K562 (cell line): ENCODE results near the gene PACC1. TPM values are rescaled to one million over a fixed set of nuclear protein-coding genes. Genes with fewer than 3 reads are reported as not detected.
A peak's percentile ranks its signal among the peaks of the same experiment; 100 is the strongest.

ENCODE experiments used
- ATAC-seq: fragments of 200-7000 bp; cut with Tn5 transposase; 3 replicates; pipeline ENCODE4 v1.9.1; 2020; ENCODE audit warnings: moderate library complexity
- BruUV-seq: library from RNA; stranded (reverse); fragments of 400-500 nt; replicated peaks from 2 replicates; lab custom pipeline; 2021; lab: Mats Ljungman, UMichigan
- CTCF ChIA-PET: fragments of 300-600 bp; formaldehyde crosslinking; extraction: SDS; loops from one replicate; lab custom pipeline; 2021; ENCODE audit warnings: low intra/inter-chr PET ratio; lab: Yijun Ruan, JAX
- POLR2A ChIA-PET: fragments of 300-600, 350-650 bp; sonication (Branson Sonifier 250); formaldehyde crosslinking; extraction: SDS; loops from one replicate; lab custom pipeline; 2021; ENCODE audit warnings: antibody characterized with exemption, inconsistent platforms; lab: Yijun Ruan, JAX
- DNase-seq, 4 experiments: peaks; one replicate each; pipeline versions ENCODE4 v3.0.0 to v3.0.0-alpha.2; 2011 to 2018; ENCODE audit warnings: low spot score in 3 of 4, mixed read lengths in 3 of 4; ENCODE audit errors: extremely low read depth in 1 of 4
- FAIRE-seq: peaks from 2 replicates; lab custom pipeline; 2011; peaks lifted over from hg19 to GRCh38; lab: Jason Lieb, UNC
- H2AFZ ChIP-seq: 2 replicates; pipeline ENCODE4 v1.6.0; 2011; ENCODE audit warnings: low read depth, low read length, control low read depth, inconsistent platforms
- H3K27ac ChIP-seq: fragments of 200-600 bp; 3 replicates; pipeline ENCODE4 v1.8.0; 2011; ENCODE audit warnings: low read depth, mild to moderate bottlenecking, control low read depth, inconsistent platforms, low read length, moderate library complexity, mixed read lengths; ENCODE audit errors: extremely low read depth
- H3K27me3 ChIP-seq, 2 experiments: fragments of 300-600 bp in 1 of 2; 2 replicates in 1 of 2; 3 replicates in 1 of 2; pipeline versions ENCODE4 v1.6.0 to v1.8.0; 2011; ENCODE audit warnings: inconsistent platforms in 2 of 2, low read length in 2 of 2, mild to moderate bottlenecking in 1 of 2, mixed read lengths in 1 of 2, moderate library complexity in 1 of 2; ENCODE audit not compliant: control insufficient read depth in 2 of 2, insufficient read depth in 2 of 2
- H3K36me3 ChIP-seq: fragments of 300-600 bp; 3 replicates; pipeline ENCODE4 v1.8.0; 2011; ENCODE audit warnings: mild to moderate bottlenecking, low read length, inconsistent platforms; ENCODE audit not compliant: control insufficient read depth, insufficient read depth
- H3K4me1 ChIP-seq, 2 experiments: fragments of 200-600 bp in 1 of 2; replicated peaks in 1 of 2; 2 replicates in 1 of 2; 3 replicates in 1 of 2; pipeline versions ENCODE4 v1.5.1 to v1.8.0; 2011; ENCODE audit warnings: inconsistent platforms in 2 of 2, low read length in 2 of 2, mild to moderate bottlenecking in 1 of 2, mixed read lengths in 1 of 2, moderate library complexity in 1 of 2; ENCODE audit not compliant: control insufficient read depth in 2 of 2, insufficient read depth in 2 of 2
- H3K4me2 ChIP-seq: 2 replicates; pipeline ENCODE4 v1.6.1; 2011; ENCODE audit warnings: low read length, control low read depth, inconsistent platforms, mixed read lengths; ENCODE audit not compliant: insufficient read depth
- H3K4me3 ChIP-seq: fragments of 200-600 bp; sonication (generic), shearing (Covaris generic); 2 replicates; pipeline ENCODE4 v1.5.1; 2016; ENCODE audit warnings: control low read depth, inconsistent platforms
- H3K79me2 ChIP-seq: fragments of 200-600 bp; 3 replicates; pipeline ENCODE4 v1.8.0; 2011; ENCODE audit warnings: low read length, inconsistent platforms; ENCODE audit not compliant: control insufficient read depth, insufficient read depth
- H3K9ac ChIP-seq, 2 experiments: 2 replicates each; pipeline versions ENCODE4 v1.6.0 to v1.6.1; 2011; ENCODE audit warnings: low read depth in 2 of 2, low read length in 2 of 2, control low read depth in 1 of 2, inconsistent platforms in 1 of 2, mild to moderate bottlenecking in 1 of 2, mixed read lengths in 1 of 2; ENCODE audit not compliant: insufficient read depth in 1 of 2
- H3K9me1 ChIP-seq: one replicate; pipeline ENCODE4 v1.6.0; 2011; ENCODE audit warnings: inconsistent platforms, mild to moderate bottlenecking, low read length, moderate library complexity; ENCODE audit not compliant: control insufficient read depth, insufficient read depth
- H3K9me3 ChIP-seq: replicated peaks from 2 replicates; pipeline ENCODE4 v1.5.1; 2011; ENCODE audit warnings: low read depth, low read length, inconsistent platforms; ENCODE audit not compliant: control insufficient read depth, insufficient read depth
- H4K20me1 ChIP-seq: replicated peaks from 2 replicates; pipeline ENCODE4 v1.6.1; 2011; ENCODE audit warnings: low read length, inconsistent platforms, mixed read lengths; ENCODE audit not compliant: control insufficient read depth, insufficient read depth
- ARID2 ChIP-seq: fragments of 450-650 bp; IDR thresholded peaks from 2 replicates; pipeline ENCODE4 v1.6.1; 2017; ENCODE audit warnings: antibody characterized with exemption, mild to moderate bottlenecking
- CC2D1A ChIP-seq: fragments of 450-650 bp; IDR thresholded peaks from 2 replicates; pipeline ENCODE4 v1.6.1; 2017; ENCODE audit warnings: mild to moderate bottlenecking
- CHD4 ChIP-seq: fragments of 200-600 bp; sonication (generic); IDR thresholded peaks from 3 replicates; pipeline ENCODE4 v1.6.1; 2012; ENCODE audit warnings: low read depth, mild to moderate bottlenecking, mixed read lengths, low read length, inconsistent platforms; ENCODE audit not compliant: insufficient read depth, insufficient replicate concordance, poor library complexity, severe bottlenecking
- CTCF ChIP-seq, 3 experiments: IDR thresholded peaks in 2 of 3; conservative IDR thresholded peaks in 1 of 3; 2 replicates each; pipeline ENCODE4 v1.5.1; 2011 to 2012; ENCODE audit warnings: low read length in 3 of 3, mild to moderate bottlenecking in 3 of 3, control low read depth in 2 of 3, improper control_type of control experiment in 1 of 3, inconsistent platforms in 1 of 3, low read depth in 1 of 3, mixed read lengths in 1 of 3, moderate library complexity in 1 of 3; ENCODE audit not compliant: insufficient read depth in 2 of 3
- JUND ChIP-seq, 2 experiments: IDR thresholded peaks; 2 replicates in 1 of 2; 3 replicates in 1 of 2; pipeline ENCODE4 v1.6.1; 2011; ENCODE audit warnings: borderline replicate concordance in 2 of 2, low read depth in 2 of 2, low read length in 2 of 2, improper control_type of control experiment in 1 of 2, missing biosample characterization in 1 of 2, missing genetic modification characterization in 1 of 2, missing genetic modification reagents in 1 of 2
- REST ChIP-seq, 2 experiments: fragments of 450-650 bp; formaldehyde crosslinking in 1 of 2; IDR thresholded peaks; 2 replicates each; pipeline versions ENCODE4 v1.4.0 to v1.6.1; 2014 to 2020; ENCODE audit warnings: mild to moderate bottlenecking in 2 of 2, borderline replicate concordance in 1 of 2, low read depth in 1 of 2
- SIN3A ChIP-seq, 2 experiments: fragments of 150-350 bp in 1 of 2; IDR thresholded peaks; 2 replicates each; pipeline ENCODE4 v1.6.1; 2011 to 2016; ENCODE audit warnings: borderline replicate concordance in 2 of 2, low read depth in 2 of 2, low read length in 2 of 2, mild to moderate bottlenecking in 2 of 2, moderate library complexity in 2 of 2; ENCODE audit not compliant: control insufficient read depth in 1 of 2
- SMC3 ChIP-seq: conservative IDR thresholded peaks from 2 replicates; pipeline ENCODE4 v1.6.1; 2011; ENCODE audit warnings: low read depth, low read length, improper control_type of control experiment; ENCODE audit not compliant: insufficient read depth
- STAG1 ChIP-seq: sonication (generic); formaldehyde crosslinking; IDR thresholded peaks from 2 replicates; pipeline ENCODE4 v1.5.0; 2020; ENCODE audit warnings: missing genetic modification reagents, borderline replicate concordance
- ZNF3 ChIP-seq: fragments of 250-450 bp; sonication (Bioruptor Pico); IDR thresholded peaks from 2 replicates; pipeline ENCODE4 v1.5.0; 2021; ENCODE audit warnings: mild to moderate bottlenecking, moderate library complexity
- WGBS: fragments of 100-300 bp; shearing (Covaris generic); methylation state at CpG from one replicate; pipeline ENCODE4 v1.1.6; 2016; ENCODE audit warnings: low coverage, mixed read lengths; ENCODE audit not compliant: insufficient coverage; ENCODE audit errors: missing lambda C conversion rate; 5-methylcytosine and 5-hydroxymethylcytosine counted together
- in situ Hi-C: fragments of 300-500 bp; cut with MboI; formaldehyde crosslinking; loops from 4 replicates; pipeline ENCODE4 v1.15.0; 2018; ENCODE audit warnings: inconsistent platforms, mixed read lengths
- intact Hi-C: fragments of 100-400 bp; cut with micrococcal nuclease; formaldehyde crosslinking; loops from 2 replicates; pipeline ENCODE4 v1.14.2; 2022
- polyA plus RNA-seq, 8 experiments: library from polyadenylated mRNA; depleted of rRNA in 4 of 8; stranded (reverse) in 5 of 8; unstranded in 3 of 8; fragments of >200 nt; fragmentation: Nextera tagmentation in 2 of 8; fragmentation: Illumina TruSeq in 1 of 8; extraction: Ambion mirVana in 2 of 8; extraction: Trizol in 1 of 8; gene quantifications; 2 replicates each; pipeline versions ENCODE4 v1.2.1 to v1.2.3, GENCODE V29; 2011 to 2014; ENCODE audit warnings: inconsistent platforms in 1 of 8, missing spikeins in 1 of 8
- total RNA-seq, 7 experiments: library from RNA; depleted of rRNA in 6 of 7; stranded (reverse); fragments of >200 nt in 6 of 7; fragmentation: Illumina TruSeq in 2 of 7; extraction: Trizol in 2 of 7; gene quantifications; 2 replicates each; pipeline versions ENCODE4 v1.2.1 to v1.2.3, GENCODE V29; 2011 to 2021; ENCODE audit warnings: low replicate concordance in 1 of 7

The PACC1 gene
- total and polyA plus RNA-seq, 9 of the 15 experiments (the other 6 are each of a cell fraction or from before 2014, with no cell fraction given): 7.1 to 19.3 (median 14.9) TPM

DNA sequence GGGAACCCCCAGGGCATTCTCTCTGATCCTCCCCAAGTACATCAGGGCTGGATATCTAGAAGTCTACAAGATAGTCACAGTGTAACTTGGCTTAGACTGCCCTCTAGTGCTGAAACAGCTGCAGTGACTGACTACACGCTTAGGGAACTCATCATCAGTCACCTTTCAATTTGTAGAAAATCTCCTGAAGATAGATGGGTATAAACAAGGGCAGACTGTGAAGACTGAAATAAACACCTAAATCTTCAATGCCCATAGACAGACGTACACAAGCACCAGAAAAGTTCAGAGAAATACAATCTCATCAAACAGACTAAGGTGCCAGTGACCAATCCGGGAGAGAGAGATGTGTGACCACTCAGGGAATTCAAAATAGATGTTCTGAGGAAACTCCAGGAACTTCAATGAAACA, 46.6 kb downstream of the PACC1 start:
- Histone ChIP-seq H3K4me2 (no peak overlapping the region), H3K9me1 (no peaks in the 10 kb centered on the region), H4K20me1 (no peaks in the 10 kb centered on the region), H3K4me3 (no peak overlapping the region), H3K9me3 (peaks cover 3% of the 10 kb centered on the region; the same call in 1 of the 2 replicates), H3K9ac (no peak overlapping the region), H3K36me3 (peaks cover 49% of the 10 kb centered on the region; the same call in 2 of the 3 replicates), H3K27me3 (no peaks in the 10 kb centered on the region), H3K4me1 (no peaks in the 10 kb centered on the region), H3K79me2 (no peaks in the 10 kb centered on the region), H2AFZ (no peak overlapping the region), H3K27ac (no peak overlapping the region)
- peak; percentile 68 to 83 (median 71) for DNase-seq
- ChIA-PET CTCF (interaction anchor here (0.5 to 0.9 kb wide), 3 partner anchors 13 to 305 kb away, joined by 3 read pairs; no protein-coding TSS in a partner anchor), POLR2A (interaction anchor here (1.3 kb wide), 1 partner anchor 12 kb away, joined by 4 read pairs; no protein-coding TSS in a partner anchor)
- in situ Hi-C loops (loop anchor here (25.0 kb wide), 1 partner anchor 681 kb away; the partner anchor contains the start of gene NEK2), intact Hi-C loops (loop anchor here (2.0 to 5.0 kb wide), 3 partner anchors 89 to 686 kb away; no protein-coding TSS in a partner anchor)
- WGBS: 64% methylated on average over 3 of the region's 3 CpGs
- FAIRE-seq: peak; percentile 91
- no TSS peak for BruUV-seq
- ATAC-seq: peak; percentile 98
- TF ChIP-seq ZNF3 (CRISPR knock-in tag) (no peak), SIN3A (IDR thresholded peaks at IDR 0.05; ENCODE audit: borderline replicate concordance in 2 of 2, control insufficient read depth in 1 of 2, low read depth in 2 of 2, low read length in 2 of 2) (no peak), REST (IDR thresholded peaks at IDR 0.05; ENCODE audit: borderline replicate concordance) (peak; percentile 72; the same call in 1 of the 2 replicates), REST (CRISPR knock-in tag; IDR thresholded peaks at IDR 0.05; ENCODE audit: low read depth) (no peak), CC2D1A (peak; percentile 63), CTCF (IDR thresholded peaks at IDR 0.05 in 2 of 3, conservative IDR thresholded peaks at IDR 0.05 in 1 of 3; ENCODE audit: insufficient read depth in 2 of 3, low read depth in 1 of 3, low read length in 3 of 3) (peak; percentile 82 to 85 (median 83)), STAG1 (CRISPR knock-in tag) (peak; percentile 57; the same call in 1 of the 2 replicates), CHD4 (no peak), SMC3 (peak; percentile 75), ARID2 (no peak), JUND (IDR thresholded peaks at IDR 0.05; ENCODE audit: borderline replicate concordance, low read depth, low read length) (peak; percentile 39; the same call in 1 of the 2 replicates), JUND (tag; IDR thresholded peaks at IDR 0.05; ENCODE audit: borderline replicate concordance, low read depth, low read length) (no peak)
